ENCODE results near the gene NFIA. TPM values are rescaled to one million over a fixed set of nuclear protein-coding genes. Genes with fewer than 3 reads are reported as not detected.
A peak's percentile ranks its signal among the peaks of the same experiment; 100 is the strongest.

The NFIA gene
- total and polyA plus RNA-seq, 12 donors: 15.6 to 109 (median 66.3) TPM

GRCh38 chr1:61167309-61167708, 84.9 kb downstream of the NFIA start:
- H3K36me3 ChIP-seq (replicated peaks in 1 of 2): no peaks in the 10 kb centered on the region
- DNase-seq: no peak
- H3K9me3 ChIP-seq (replicated peaks in 1 of 3): no peaks in the 10 kb centered on the region
- TF ChIP-seq POLR2A (IDR thresholded peaks at IDR 0.05) (no peak), CTCF (IDR thresholded peaks at IDR 0.05) (no peak)
- intact Hi-C loops (cut with DNase I): no loop called here
- H3K4me3 ChIP-seq: no peak overlapping the region
- H3K27me3 ChIP-seq: no peaks in the 10 kb centered on the region
- H3K27ac ChIP-seq: no peak overlapping the region
- H3K4me1 ChIP-seq (replicated peaks in 1 of 2): peaks cover 33 to 64% of the 10 kb centered on the region in 2 donors
- WGBS, 4 donors: 63 to 86% (median 70%) methylated on average over 1 of the region's 1 CpG

- Histone ChIP-seq H3K9me3 (replicated peaks in 1 of 3) (no peaks in the 10 kb centered on the region), H3K4me3 (no peak overlapping the region), H3K27ac (peak overlapping the region in 1 of 5 donors; percentile 25), H3K36me3 (replicated peaks in 1 of 2) (no peaks in the 10 kb centered on the region), H3K27me3 (no peaks in the 10 kb centered on the region), H3K4me1 (replicated peaks in 1 of 2) (peaks cover 40 to 67% of the 10 kb centered on the region in 2 donors)
- TF ChIP-seq CTCF (IDR thresholded peaks at IDR 0.05) (no peak), POLR2A (IDR thresholded peaks at IDR 0.05) (no peak)
- no peak for DNase-seq
- intact Hi-C loops (cut with DNase I): no loop called here
Measured at GRCh38 chr1:61169045-61169444, 86.7 kb downstream of the NFIA start.

GRCh38 chr1:61169634-61170033, 87.3 kb downstream of the NFIA start:
- Histone ChIP-seq H3K27ac (peak overlapping the region in 3 of 5 donors; percentile 39 to 71 (median 64)), H3K36me3 (replicated peaks in 1 of 2) (no peaks in the 10 kb centered on the region), H3K27me3 (no peaks in the 10 kb centered on the region), H3K4me1 (replicated peaks in 1 of 2) (peaks cover 35 to 63% of the 10 kb centered on the region in 2 donors), H3K4me3 (no peak overlapping the region), H3K9me3 (replicated peaks in 1 of 3) (no peaks in the 10 kb centered on the region)
- no peak for DNase-seq
- WGBS, 4 donors: 93 to 99% (median 94%) methylated on average over 3 of the region's 3 CpGs
- no peak for TF ChIP-seq POLR2A (IDR thresholded peaks at IDR 0.05)
- TF ChIP-seq CTCF (IDR thresholded peaks at IDR 0.05): no peak
- intact Hi-C loops (cut with DNase I): no loop called here

- Histone ChIP-seq H3K4me1 (replicated peaks in 1 of 2) (peaks cover 35 to 63% of the 10 kb centered on the region in 2 donors), H3K27ac (peak overlapping the region in 3 of 5 donors; percentile 39 to 71 (median 64)), H3K9me3 (replicated peaks in 1 of 3) (no peaks in the 10 kb centered on the region), H3K27me3 (no peaks in the 10 kb centered on the region), H3K36me3 (replicated peaks in 1 of 2) (no peaks in the 10 kb centered on the region), H3K4me3 (no peak overlapping the region)
- intact Hi-C loops (cut with DNase I): no loop called here
- DNase-seq: peak in 3 of 7 donors; percentile 21 to 34 (median 25)
- TF ChIP-seq POLR2A (IDR thresholded peaks at IDR 0.05) (no peak), CTCF (IDR thresholded peaks at IDR 0.05) (no peak)
- 23 to 28% (median 26%) methylated on average over 5 to 6 of the region's 6 CpGs for WGBS, 4 donors
Measured at GRCh38 chr1:61170328-61171238, 88.2 kb downstream of the NFIA start.
